GM18951 (cell line): ENCODE results near the gene MRPS9.

Experiments used
- POLR2A ChIP-seq: IDR thresholded peaks from 4 replicates; pipeline ENCODE4 v1.6.1; 2011; ENCODE audit warnings: mild to moderate bottlenecking; ENCODE audit not compliant: insufficient read length, insufficient read depth; ENCODE audit errors: extremely low read depth
- in situ Hi-C: fragments of 300-500 bp; cut with MboI; formaldehyde crosslinking; loops from one replicate; pipeline ENCODE4 v1.12.0; 2022; ENCODE audit warnings: low sequenced_read_pairs, mixed read lengths, inconsistent platforms; ENCODE audit not compliant: unreplicated experiment

The MRPS9 gene

DNA sequence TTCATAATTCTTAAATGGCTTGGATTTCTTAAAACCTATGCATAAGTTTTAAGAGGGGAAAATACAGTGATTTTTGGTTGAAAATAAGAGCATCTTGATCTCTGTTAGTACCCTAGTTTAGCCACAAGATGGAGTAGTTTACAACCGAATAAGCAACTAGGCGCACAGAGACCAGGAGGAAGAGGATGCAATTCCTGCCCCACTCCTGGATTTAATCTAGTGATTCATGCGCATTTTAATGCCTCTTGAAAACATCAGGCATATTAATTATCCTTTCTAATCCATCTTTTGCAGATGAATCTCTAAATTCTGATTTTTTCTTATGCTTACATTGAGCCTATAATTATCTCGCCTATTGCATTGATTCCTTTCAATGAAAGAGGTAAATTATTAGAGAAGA lies 76.7 kb downstream of the MRPS9 start:
- no peak for TF ChIP-seq POLR2A
- in situ Hi-C loops, result loop anchor here (5.0 kb wide), 1 partner anchor 118 kb away; no protein-coding TSS in a partner anchor

DNA sequence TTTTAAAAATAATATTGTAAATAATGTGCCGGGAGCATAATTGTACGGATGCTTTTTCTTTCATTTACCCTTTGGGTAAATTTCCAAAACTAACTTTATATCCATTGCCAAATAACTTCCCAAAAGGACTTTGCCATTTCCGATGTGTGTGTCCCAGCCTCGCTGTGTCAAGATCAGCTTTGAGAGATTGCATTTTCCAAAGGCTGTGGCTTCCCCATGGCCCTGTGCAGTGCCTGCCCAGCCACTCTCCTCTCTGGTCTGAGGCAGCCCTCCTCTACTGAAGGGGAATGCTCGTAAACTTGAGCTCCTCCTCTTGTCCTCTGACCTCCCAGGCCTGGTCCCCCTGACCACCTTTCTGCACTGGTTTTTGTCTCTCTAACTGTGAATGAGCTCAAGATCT lies 78.5 kb downstream of the MRPS9 start:
- in situ Hi-C loops, result no loop called here
- no peak for TF ChIP-seq POLR2A

DNA sequence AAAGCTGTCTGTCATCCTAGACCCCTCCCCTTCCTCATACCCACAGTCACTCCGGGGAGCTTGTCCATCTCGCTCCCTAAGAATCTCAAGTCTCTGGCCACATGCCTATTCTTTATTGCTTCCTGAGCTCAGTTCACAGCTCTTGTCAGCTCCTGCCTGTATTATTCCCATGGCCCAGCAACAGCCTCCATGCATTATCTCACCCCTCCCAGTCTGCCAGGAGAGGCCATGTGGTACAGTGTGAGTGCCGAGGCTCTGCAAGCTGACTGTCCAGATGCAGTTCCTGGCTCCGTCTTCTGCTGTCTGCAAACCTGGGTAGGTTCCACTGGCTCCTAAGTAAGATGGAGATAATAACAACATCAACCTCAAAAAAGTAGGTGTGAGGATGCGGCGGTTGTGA lies 79.7 kb downstream of the MRPS9 start:
- in situ Hi-C loops, result no loop called here
- no peak for TF ChIP-seq POLR2A

DNA sequence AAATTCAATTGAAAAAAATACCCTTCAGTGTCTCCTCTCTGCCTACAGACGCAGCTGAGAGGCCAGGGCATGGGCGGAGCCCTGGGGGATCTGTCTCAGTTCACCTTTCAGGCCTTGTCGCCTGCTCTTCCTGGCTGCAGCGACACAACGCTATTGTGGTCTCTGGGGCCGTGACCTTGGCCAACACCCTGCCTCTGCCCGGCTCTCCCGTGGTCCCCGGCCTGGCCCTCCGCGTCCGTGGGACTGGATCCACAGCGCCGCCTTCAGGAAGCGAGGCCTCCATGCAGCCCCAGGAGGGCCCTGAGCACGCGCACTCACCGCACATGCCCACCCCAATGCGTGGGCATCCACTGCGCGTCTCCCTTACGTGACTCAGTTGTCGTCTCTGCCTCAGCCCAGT lies 81.1 kb downstream of the MRPS9 start:
- in situ Hi-C loops, result no loop called here
- no peak for TF ChIP-seq POLR2A

DNA sequence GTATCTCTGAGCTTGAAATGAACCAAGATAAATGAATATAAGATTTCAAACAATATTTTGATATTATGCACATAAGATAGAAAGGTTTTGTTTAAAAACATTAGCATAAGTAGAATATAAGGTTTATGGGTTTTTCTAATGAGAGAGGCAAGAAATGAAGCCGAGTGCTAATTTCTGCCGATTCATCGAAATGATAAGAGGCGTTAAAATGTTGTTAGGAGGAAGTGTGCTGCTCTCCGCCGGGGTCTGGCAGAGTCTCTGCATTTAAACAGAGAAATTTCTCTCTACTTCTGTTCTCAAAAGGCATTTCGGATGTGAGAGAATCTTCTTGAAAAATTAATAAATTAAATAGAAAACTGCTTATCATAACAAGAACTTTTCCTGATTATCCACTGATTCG lies 83.6 kb downstream of the MRPS9 start:
- TF ChIP-seq POLR2A, result no peak
- in situ Hi-C loops, result no loop called here

DNA sequence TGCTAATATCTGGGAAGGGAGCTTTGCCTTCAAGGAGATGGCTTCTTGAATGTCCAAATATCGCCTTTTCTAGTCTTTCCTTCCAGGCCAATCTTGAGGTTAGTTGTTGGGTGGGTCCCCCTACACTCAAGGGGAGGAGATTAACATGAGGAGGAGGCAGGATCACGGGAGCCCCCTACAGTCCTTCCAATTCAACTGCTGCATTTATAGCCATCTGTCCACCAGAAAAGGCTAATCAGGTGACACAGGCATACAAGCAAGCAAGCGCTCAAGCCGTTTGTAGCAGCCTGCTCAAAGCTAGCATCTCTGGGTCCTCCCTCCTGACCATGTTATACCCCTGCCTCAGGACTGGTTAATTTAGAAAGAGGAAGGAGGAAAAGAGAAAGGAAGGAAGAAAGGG lies 87.6 kb downstream of the MRPS9 start:
- in situ Hi-C loops, result no loop called here
- no peak for TF ChIP-seq POLR2A

DNA sequence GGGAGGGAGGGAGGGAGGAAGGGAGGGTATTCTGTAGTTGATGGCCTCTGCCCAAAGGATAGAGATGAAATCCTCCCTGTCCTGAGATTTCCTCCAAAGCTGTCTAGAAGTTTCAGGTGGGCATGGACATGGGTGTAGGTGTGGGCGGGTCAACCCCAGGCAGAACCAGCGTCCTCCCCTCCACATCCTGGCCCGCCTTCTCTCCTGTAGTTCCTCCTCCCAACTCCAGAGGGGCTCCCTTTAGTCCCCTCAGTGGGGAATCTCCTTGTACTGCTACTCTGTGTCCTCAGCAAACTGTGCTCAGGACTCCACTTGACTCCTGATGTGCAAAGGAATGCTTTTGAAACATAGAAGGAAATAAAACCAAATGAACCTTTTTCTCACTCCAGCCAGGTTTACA lies 88.1 kb downstream of the MRPS9 start:
- in situ Hi-C loops, result no loop called here
- no peak for TF ChIP-seq POLR2A

DNA sequence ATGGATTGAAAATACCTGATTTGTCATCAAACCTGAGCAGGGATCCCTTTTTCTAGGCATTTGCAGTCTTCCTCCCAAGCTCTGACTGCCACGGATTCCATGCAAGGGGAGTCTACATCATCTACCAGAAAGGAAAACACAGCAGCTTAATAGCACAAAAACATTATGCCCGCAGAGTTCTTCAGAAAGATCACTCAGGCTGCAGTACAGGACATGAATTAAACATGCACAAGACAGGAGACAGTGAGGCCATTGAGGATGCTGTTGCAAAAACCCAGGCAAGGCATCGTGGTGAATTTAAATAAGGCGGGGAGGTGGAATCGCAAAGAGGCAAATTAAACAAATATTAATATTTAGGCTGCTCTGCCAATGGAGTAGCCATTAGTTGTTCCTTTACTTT lies 88.5 kb downstream of the MRPS9 start:
- in situ Hi-C loops, result no loop called here
- TF ChIP-seq POLR2A, result no peak

DNA sequence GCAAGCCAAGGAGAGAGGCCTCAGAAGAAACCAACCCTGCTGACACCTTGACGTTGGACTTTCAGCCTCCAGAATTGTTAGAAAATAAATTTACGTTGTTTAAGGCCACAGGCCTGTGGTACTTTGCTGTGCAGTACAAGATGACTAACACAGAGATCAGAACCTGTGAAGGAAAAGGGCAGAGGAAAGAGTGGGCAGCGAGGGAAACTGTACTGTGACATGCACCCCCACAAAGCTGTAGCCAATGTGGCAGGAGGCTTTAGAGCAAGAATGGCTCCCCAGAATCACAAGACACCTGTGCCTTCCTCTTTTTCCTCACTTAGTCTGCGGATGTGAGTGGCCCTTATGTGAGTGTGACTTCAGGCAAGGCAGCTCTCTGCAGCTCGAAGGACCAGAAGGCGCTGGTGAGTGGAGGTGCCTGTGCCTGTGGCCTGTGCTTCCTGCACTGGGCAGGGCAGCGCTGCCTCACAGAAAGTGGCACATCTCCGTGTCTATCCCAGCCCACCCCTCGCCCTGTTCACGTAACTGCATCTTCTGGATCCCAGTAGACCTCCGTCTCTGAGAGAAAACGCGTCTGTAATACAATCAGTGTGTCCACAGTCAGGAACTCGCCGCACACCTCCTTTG lies 89.5 kb downstream of the MRPS9 start:
- TF ChIP-seq POLR2A, result no peak
- in situ Hi-C loops, result no loop called here

DNA sequence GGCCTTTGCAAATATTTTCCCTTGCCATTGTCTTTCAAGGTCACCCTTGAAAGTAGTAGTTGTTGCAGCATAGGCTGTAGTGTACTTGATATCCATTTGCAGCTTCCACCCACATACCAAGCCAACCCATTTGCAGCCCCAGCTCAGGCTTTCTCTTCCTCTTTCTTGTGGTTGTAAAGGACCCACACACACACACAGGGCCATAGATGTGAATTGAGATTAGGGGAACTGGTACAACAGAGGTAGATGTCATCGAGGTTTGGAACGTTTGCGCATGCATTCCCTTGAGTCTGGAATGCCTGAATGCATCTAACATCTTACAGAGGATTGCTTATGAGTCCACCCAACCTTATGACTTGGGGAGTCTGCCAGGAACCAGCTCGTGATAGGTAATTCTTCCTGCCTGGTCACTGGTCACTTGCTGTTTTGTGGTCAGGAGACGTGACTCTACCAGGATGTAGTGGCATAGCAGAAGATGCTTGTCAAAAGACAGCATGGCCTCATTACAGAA lies 91.9 kb downstream of the MRPS9 start:
- TF ChIP-seq POLR2A, result no peak
- in situ Hi-C loops, result no loop called here

DNA sequence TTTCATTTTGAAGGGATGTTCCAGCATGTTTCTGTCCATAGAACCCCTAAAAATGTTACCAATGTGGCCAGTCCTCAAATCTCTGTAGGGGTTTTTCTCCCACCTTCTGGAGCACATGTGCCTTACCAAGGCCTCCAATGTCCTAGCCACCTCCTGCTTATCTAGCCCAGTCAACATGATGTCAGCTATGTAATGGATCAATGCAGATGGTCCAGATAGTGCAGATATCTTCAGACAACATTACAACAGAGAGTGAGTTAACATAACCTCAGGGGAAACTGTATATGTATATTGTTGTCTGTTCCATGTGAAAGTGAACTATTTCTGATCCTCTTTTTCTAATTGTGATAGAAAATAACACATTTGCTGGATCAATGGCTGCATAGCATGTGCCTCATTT lies 92.7 kb downstream of the MRPS9 start:
- TF ChIP-seq POLR2A, result no peak
- in situ Hi-C loops, result no loop called here

DNA sequence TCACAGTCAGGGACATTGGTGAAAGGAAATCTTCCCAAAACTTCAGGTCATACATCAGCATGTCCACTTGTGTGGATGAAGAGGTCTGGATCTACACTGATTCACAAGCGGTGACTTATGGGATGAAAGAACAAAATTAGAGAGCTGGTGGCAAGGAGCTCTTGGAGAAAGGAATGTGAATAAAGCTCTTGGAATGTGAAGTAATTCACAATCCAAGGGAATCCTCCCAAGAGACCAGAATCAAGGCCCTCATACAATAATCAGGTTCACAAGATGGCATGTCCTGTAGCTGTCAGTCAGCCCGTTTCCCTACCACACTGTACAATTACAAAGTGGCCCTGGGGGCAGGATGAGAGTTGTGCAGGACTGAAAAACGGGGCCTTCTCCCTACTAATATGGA lies 96.2 kb downstream of the MRPS9 start:
- in situ Hi-C loops, result no loop called here
- TF ChIP-seq POLR2A, result no peak

DNA sequence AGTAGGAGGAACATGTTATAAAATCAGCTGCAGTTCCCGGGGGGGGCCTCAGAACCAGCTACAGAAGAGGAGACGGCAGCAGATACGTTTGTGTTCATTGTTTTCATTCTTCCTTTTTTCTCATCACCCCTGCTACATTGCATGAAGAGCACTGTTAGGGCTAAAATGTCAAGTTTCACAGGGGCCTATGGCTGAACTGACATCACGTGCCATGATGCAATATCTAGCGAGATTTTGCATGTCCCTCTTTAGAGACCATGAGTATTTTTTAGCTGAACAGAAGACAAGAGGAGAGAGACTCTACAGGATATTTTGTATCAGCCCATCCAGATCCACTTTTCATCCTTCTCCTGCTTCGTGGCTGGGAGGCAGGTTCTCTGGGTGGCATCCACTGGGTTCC lies 97.6 kb downstream of the MRPS9 start:
- in situ Hi-C loops, result no loop called here
- no peak for TF ChIP-seq POLR2A

DNA sequence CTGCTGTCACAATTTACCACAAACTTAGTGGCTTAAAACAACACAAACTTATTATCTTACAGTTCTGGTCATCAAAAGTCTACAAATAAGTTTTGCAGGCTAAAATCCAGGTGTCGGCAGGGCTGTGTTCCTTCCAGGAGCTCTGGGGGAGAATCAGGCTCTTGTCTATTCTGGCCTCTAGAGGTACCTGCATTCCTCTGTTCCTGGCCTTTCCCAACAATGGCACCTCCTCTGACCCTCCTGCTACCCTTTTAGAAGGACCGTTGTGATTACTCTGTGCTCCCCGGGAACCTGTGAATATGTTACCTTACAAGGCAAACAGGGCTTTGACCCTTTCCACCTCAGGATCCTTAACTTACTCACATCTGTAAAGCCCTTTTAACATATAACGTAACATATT lies 98.5 kb downstream of the MRPS9 start:
- in situ Hi-C loops, result no loop called here
- no peak for TF ChIP-seq POLR2A

DNA sequence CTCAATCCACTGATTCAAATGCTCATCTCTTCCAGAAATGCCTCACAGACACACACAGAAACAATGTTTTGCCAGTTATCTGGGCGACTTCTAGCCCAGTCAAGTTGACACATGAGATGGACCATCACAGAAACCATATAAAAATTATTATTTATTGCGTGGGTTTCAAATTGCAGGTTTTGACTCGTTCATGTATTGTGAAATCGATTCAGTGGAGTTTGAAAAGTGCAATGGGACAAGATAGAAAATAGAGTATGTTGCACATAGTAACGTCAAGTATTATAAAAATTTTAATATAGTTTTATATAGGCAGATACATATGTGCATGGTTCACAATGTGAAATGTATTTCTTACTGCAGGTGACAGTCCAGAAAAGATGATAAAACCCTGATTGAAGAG lies 100.8 kb downstream of the MRPS9 start:
- TF ChIP-seq POLR2A, result no peak
- in situ Hi-C loops, result no loop called here
